Right lobe of liver (tissue), 6 donors: Measurements from ENCODE around the gene SFRP4. TPM values are rescaled to one million over a fixed set of nuclear protein-coding genes. Genes with fewer than 3 reads are reported as not detected.

ENCODE experiments used
- ATAC-seq, 4 donors: fragments of 200-7000 bp; cut with Tn5 transposase; one replicate each; pipeline ENCODE4 v1.9.1; 2020; ENCODE audit warnings: mild to moderate bottlenecking in 4 of 4, moderate library complexity in 4 of 4
- DNase-seq, 3 donors: peaks; one replicate each; pipeline ENCODE4 v3.0.0-alpha.2; 2020
- H3K27ac ChIP-seq, 3 donors: fragments of 200-600 bp; one replicate each; pipeline ENCODE4 v1.8.0; 2022
- H3K27me3 ChIP-seq, 2 donors: fragments of 200-600 bp; one replicate each; pipeline ENCODE4 v1.8.0; 2022
- H3K36me3 ChIP-seq, 4 donors: fragments of 200-600 bp; sonication (generic) in 1 of 4; one replicate each; pipeline versions ENCODE4 v1.5.1 to v1.8.0; 2017 to 2022; ENCODE audit warnings: control low read depth in 1 of 4
- H3K4me1 ChIP-seq, 4 donors: fragments of 200-600 bp; sonication (generic) in 1 of 4; one replicate each; pipeline versions ENCODE4 v1.5.1 to v1.8.0; 2017 to 2022; ENCODE audit warnings: control low read depth in 1 of 4
- H3K4me3 ChIP-seq, 3 donors: fragments of 200-600 bp; one replicate each; pipeline ENCODE4 v1.8.0; 2022
- H3K9me3 ChIP-seq, 4 donors: fragments of 200-600 bp; sonication (generic) in 1 of 4; one replicate each; pipeline versions ENCODE4 v1.5.1 to v1.8.0; 2017 to 2022; ENCODE audit warnings: control low read depth in 1 of 4
- POLR2A ChIP-seq: fragments of 450-650 bp; IDR thresholded peaks from one replicate; pipeline ENCODE4 v1.6.1; 2017; ENCODE audit warnings: antibody characterized with exemption, mild to moderate bottlenecking
- WGBS: methylation state at CpG from one replicate; pipeline ENCODE4 v1.1.6; 2018; ENCODE audit warnings: low coverage, low lambda C conversion rate; ENCODE audit not compliant: insufficient coverage; ENCODE audit errors: missing lambda C conversion rate; 5-methylcytosine and 5-hydroxymethylcytosine counted together
- intact Hi-C, 2 donors: fragments of 100-400 bp; cut with DNase I; formaldehyde crosslinking; loops; one replicate each; pipeline versions ENCODE4 v1.11.2 to v1.14.1; 2022
- total RNA-seq, 6 experiments: library from RNA; depleted of rRNA in 2 of 6; stranded (reverse); fragments of >200 nt in 2 of 6; fragmentation: NEBNext Ultra II Directional in 3 of 6; extraction: Animal tissue kit (Norgen Biotek cat#: 25700) in 3 of 6; gene quantifications; one replicate each; pipeline versions ENCODE4 v1.1.0 to v1.2.4, GENCODE V29; 2016 to 2023
- TF ChIP-seq, protein P1 (sequence below), 4 donors: fragments of 200-600 bp in 3 of 4; fragments of 450-650 bp in 1 of 4; IDR thresholded peaks; one replicate each; pipeline versions ENCODE4 v1.5.1 to v1.8.0; 2016 to 2022; ENCODE audit warnings: antibody characterized with exemption in 4 of 4, mild to moderate bottlenecking in 2 of 4
- donor health status: DM: no; HTN: yes; CAD: no.
- donor health status: DM: no; HTN: no; CAD: no.
- donor health status: DM: no; HTN: no; CAD: no.
- donor health status: DM: no; HTN: yes; CAD: no.
- donor health status: DM: no; HTN: yes; CAD: no.

The SFRP4 gene
- total RNA-seq, 6 experiments from 2014 or later, result 0.15 to 0.46 (median 0.37) TPM; not detected in 1

DNA sequence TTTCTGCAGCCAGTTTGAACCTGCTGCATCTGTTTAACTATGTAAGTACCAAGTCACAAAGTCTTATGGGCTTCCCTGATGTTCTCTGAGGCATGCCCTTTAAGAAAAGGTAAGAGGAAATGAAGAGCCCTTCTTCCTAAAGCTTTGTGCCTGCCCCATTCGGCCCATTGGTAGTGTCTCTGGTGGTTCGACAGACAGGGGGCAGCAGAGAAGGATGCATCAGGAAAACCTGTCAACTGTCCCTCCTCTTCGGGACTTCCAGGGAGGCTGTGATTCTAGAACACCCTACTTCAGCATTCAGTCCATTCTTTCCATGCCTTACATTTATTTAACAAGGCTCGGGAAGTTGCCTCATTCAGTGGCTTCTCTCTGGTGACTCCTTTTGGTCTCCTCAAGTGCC lies 1.9 kb upstream of the SFRP4 start:
- no peak for ATAC-seq
- H3K27ac ChIP-seq, result no peak overlapping the region
- H3K9me3 ChIP-seq, result no peaks in the 10 kb centered on the region
- H3K27me3 ChIP-seq, result no peaks in the 10 kb centered on the region
- intact Hi-C loops, result loop anchor here in 1 of 2 donors (10.0 kb wide), 1 partner anchor 186 kb away; no protein-coding TSS in a partner anchor
- WGBS, result 44% methylated on average over 3 of the region's 4 CpGs
- H3K36me3 ChIP-seq, result no peaks in the 10 kb centered on the region
- no peak for DNase-seq
- TF ChIP-seq POLR2A, result no peak
- TF ChIP-seq, protein P1, sequence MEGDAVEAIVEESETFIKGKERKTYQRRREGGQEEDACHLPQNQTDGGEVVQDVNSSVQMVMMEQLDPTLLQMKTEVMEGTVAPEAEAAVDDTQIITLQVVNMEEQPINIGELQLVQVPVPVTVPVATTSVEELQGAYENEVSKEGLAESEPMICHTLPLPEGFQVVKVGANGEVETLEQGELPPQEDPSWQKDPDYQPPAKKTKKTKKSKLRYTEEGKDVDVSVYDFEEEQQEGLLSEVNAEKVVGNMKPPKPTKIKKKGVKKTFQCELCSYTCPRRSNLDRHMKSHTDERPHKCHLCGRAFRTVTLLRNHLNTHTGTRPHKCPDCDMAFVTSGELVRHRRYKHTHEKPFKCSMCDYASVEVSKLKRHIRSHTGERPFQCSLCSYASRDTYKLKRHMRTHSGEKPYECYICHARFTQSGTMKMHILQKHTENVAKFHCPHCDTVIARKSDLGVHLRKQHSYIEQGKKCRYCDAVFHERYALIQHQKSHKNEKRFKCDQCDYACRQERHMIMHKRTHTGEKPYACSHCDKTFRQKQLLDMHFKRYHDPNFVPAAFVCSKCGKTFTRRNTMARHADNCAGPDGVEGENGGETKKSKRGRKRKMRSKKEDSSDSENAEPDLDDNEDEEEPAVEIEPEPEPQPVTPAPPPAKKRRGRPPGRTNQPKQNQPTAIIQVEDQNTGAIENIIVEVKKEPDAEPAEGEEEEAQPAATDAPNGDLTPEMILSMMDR (IDR thresholded peaks at IDR 0.05), result peak in 2 of 4 donors; percentile 8 to 24
- no peak overlapping the region for H3K4me3 ChIP-seq
- peaks cover 0 to 16% (median 6%) of the 10 kb centered on the region in 4 donors for H3K4me1 ChIP-seq

DNA sequence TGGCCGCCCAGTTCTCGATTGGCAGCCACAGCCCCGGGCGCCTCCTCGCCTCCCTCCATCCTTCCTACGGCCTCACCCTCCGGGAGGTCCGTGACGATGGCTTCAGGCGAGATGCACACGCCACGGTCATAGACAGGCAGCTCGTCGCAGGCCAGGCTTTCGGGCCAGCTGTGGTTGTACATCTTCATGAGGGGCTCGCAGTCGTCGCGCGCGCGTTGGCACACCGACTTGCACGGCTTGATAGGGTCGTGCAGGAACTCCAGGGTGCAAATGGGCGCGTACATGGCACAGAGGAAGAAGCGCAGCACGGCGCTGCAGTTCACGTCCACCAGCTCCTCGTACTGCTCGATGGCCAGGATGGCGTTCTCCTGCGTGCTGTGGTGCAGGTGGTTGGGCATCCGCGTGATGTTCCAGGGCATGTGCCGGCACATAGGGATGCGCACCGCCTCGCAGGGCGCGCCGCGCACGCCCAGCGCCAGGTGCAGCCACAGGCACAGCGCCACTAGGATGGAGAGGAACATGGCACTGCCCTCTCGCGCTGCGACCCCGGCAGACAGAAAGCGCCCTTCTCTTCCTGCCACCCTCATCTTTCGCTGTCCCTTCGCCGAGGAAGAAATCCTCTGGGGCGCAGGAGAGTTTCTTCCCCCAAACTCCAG lies 472 bp downstream of the SFRP4 start:
- intact Hi-C loops, result loop anchor here in 1 of 2 donors (10.0 kb wide), 1 partner anchor 189 kb away; no protein-coding TSS in a partner anchor
- TF ChIP-seq, protein P1 (IDR thresholded peaks at IDR 0.05), result no peak
- TF ChIP-seq POLR2A, result no peak
- Histone ChIP-seq H3K36me3 (no peaks in the 10 kb centered on the region), H3K4me1 (peaks cover 0 to 7% (median 0%) of the 10 kb centered on the region in 4 donors), H3K27me3 (no peaks in the 10 kb centered on the region), H3K9me3 (no peaks in the 10 kb centered on the region), H3K27ac (no peak overlapping the region), H3K4me3 (peak overlapping the region; percentile 46 to 59 (median 46))
- 12% methylated on average over 21 of the region's 57 CpGs for WGBS
- ATAC-seq (peak; percentile 3 to 23 (median 12)), DNase-seq (peak in 2 of 3 donors; percentile 26 to 55)

DNA sequence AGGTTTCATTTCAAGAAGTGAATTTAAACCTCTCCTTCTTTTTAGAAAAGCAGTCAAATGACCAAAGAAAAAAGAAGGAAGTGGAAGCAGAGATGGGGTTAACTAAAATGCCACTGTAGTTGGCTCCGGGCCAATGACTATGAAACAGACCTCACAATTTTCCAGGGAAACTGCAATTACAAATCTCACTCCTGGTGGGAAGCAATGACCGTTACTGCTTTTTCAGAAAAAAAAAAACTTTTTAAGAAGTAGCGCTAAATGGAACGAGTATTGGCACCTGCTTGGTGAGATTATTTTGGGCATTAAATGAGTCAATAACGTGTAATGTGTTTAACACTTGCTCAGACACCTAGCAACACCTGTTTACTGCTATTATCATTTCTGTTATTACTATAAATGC lies 1.2 kb downstream of the SFRP4 start:
- Histone ChIP-seq H3K27ac (no peak overlapping the region), H3K9me3 (no peaks in the 10 kb centered on the region), H3K27me3 (no peaks in the 10 kb centered on the region), H3K4me3 (no peak overlapping the region), H3K36me3 (no peaks in the 10 kb centered on the region), H3K4me1 (peaks cover 0 to 7% (median 0%) of the 10 kb centered on the region in 4 donors)
- DNase-seq (no peak), ATAC-seq (no peak)
- 24% methylated on average over 5 of the region's 5 CpGs for WGBS
- intact Hi-C loops, result loop anchor here in 1 of 2 donors (10.0 kb wide), 1 partner anchor 189 kb away; no protein-coding TSS in a partner anchor
- TF ChIP-seq, protein P1 (IDR thresholded peaks at IDR 0.05), result no peak
- no peak for TF ChIP-seq POLR2A

DNA sequence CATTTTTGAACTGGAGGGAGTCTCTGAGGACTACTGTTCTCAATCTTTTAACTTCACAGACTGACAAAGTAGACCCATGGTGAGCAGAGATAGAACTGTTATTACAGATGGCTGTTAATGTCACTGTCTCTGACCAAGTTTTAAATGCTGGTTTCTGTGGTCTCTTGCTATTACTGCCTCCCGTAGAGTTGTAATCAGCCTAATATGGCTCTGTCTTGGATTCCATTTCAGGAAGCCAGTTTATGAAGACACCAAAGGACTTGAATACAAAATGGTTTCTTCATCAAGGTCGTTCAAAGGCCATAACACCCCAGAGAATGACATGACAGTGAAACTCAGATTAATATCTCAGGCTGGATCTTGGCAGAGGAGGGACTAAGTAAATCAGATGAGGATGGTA lies 3.9 kb downstream of the SFRP4 start:
- no peak for DNase-seq
- WGBS, result 51% methylated on average over 2 of the region's 2 CpGs
- Histone ChIP-seq H3K27me3 (no peaks in the 10 kb centered on the region), H3K4me3 (no peak overlapping the region), H3K4me1 (peaks cover 0 to 7% (median 0%) of the 10 kb centered on the region in 4 donors), H3K36me3 (no peaks in the 10 kb centered on the region), H3K9me3 (no peaks in the 10 kb centered on the region), H3K27ac (no peak overlapping the region)
- intact Hi-C loops, result loop anchor here in 1 of 2 donors (10.0 kb wide), 1 partner anchor 192 kb away; no protein-coding TSS in a partner anchor
- no peak for ATAC-seq
- TF ChIP-seq, protein P1 (IDR thresholded peaks at IDR 0.05), result no peak
- TF ChIP-seq POLR2A, result no peak
